Trophoblast cell (in vitro differentiated cells and primary cell): ENCODE data around the gene IGF2R.
"Not testable (repeated sequence)": the region's sequence is repeated elsewhere in the genome, so short reads cannot be mapped to it uniquely, and the experiment has no call there.

Experiments used
- DNase-seq, 2 donors: peaks; one replicate each; pipeline ENCODE4 v3.0.0-alpha.2; 2016
- H2AFZ ChIP-seq: 2 replicates; pipeline ENCODE4 v1.6.1; 2013; ENCODE audit warnings: low read length, moderate library complexity, mild to moderate bottlenecking; ENCODE audit not compliant: insufficient read depth, poor library complexity
- H2AK5ac ChIP-seq: 2 replicates; pipeline ENCODE4 v1.6.1; 2013; ENCODE audit warnings: mild to moderate bottlenecking, low read length
- H2BK120ac ChIP-seq: 2 replicates; pipeline ENCODE4 v1.6.1; 2013; ENCODE audit warnings: low read length, mild to moderate bottlenecking, moderate library complexity; ENCODE audit not compliant: insufficient read depth, poor library complexity
- H2BK12ac ChIP-seq: 2 replicates; pipeline ENCODE4 v1.6.1; 2013; ENCODE audit warnings: mild to moderate bottlenecking, low read length, moderate library complexity
- H2BK5ac ChIP-seq: 2 replicates; pipeline ENCODE4 v1.6.1; 2013; ENCODE audit warnings: low read length, low read depth, moderate library complexity, mild to moderate bottlenecking; ENCODE audit not compliant: poor library complexity
- H3K14ac ChIP-seq: 2 replicates; pipeline ENCODE4 v1.6.1; 2013; ENCODE audit warnings: mild to moderate bottlenecking, low read length
- H3K18ac ChIP-seq: 2 replicates; pipeline ENCODE4 v1.6.1; 2013; ENCODE audit warnings: mild to moderate bottlenecking, low read length
- H3K23ac ChIP-seq: 2 replicates; pipeline ENCODE4 v1.6.1; 2013; ENCODE audit warnings: low read length
- H3K27ac ChIP-seq: 2 replicates; pipeline ENCODE4 v1.5.1; 2013; ENCODE audit warnings: low read depth, mild to moderate bottlenecking, inconsistent platforms, low read length, moderate library complexity
- H3K27me3 ChIP-seq: 2 replicates; pipeline ENCODE4 v1.6.1; 2013; ENCODE audit warnings: inconsistent platforms, mild to moderate bottlenecking, low read length, moderate library complexity; ENCODE audit not compliant: insufficient read depth
- H3K36me3 ChIP-seq, 2 experiments: 1 replicate in 1 of 2; 2 replicates in 1 of 2; pipeline ENCODE4 v1.6.1; 2013; ENCODE audit warnings: low read length in 2 of 2, mild to moderate bottlenecking in 2 of 2, moderate library complexity in 1 of 2; ENCODE audit not compliant: insufficient read depth in 2 of 2, control insufficient read depth in 1 of 2
- H3K4ac ChIP-seq: 2 replicates; pipeline ENCODE4 v1.6.1; 2013; ENCODE audit warnings: low read depth, mild to moderate bottlenecking, low read length, moderate library complexity
- H3K4me1 ChIP-seq, 2 experiments: 1 replicate in 1 of 2; 2 replicates in 1 of 2; pipeline ENCODE4 v1.6.1; 2013; ENCODE audit warnings: low read length in 2 of 2, mild to moderate bottlenecking in 2 of 2, moderate library complexity in 1 of 2; ENCODE audit not compliant: insufficient read depth in 2 of 2, control insufficient read depth in 1 of 2
- H3K4me2 ChIP-seq: 2 replicates; pipeline ENCODE4 v1.6.1; 2013; ENCODE audit warnings: inconsistent platforms, mild to moderate bottlenecking, low read length, moderate library complexity
- H3K4me3 ChIP-seq: 2 replicates; pipeline ENCODE4 v1.5.1; 2013; ENCODE audit warnings: mild to moderate bottlenecking, low read depth, low read length, inconsistent platforms
- H3K79me1 ChIP-seq: one replicate; pipeline ENCODE4 v1.6.1; 2013; ENCODE audit warnings: low read length
- H3K79me2 ChIP-seq: 2 replicates; pipeline ENCODE4 v1.6.1; 2013; ENCODE audit warnings: low read length, mild to moderate bottlenecking; ENCODE audit not compliant: control insufficient read depth, insufficient read depth, poor library complexity
- H3K9ac ChIP-seq: 2 replicates; pipeline ENCODE4 v1.6.1; 2013; ENCODE audit warnings: mild to moderate bottlenecking, low read length
- H3K9me3 ChIP-seq: 2 replicates; pipeline ENCODE4 v1.6.1; 2013; ENCODE audit warnings: low read depth, mild to moderate bottlenecking, control low read depth, inconsistent platforms, low read length; ENCODE audit not compliant: insufficient read depth
- H4K12ac ChIP-seq: 2 replicates; pipeline ENCODE4 v1.6.1; 2013; ENCODE audit warnings: low read depth, mild to moderate bottlenecking, low read length, moderate library complexity
- H4K8ac ChIP-seq: 2 replicates; pipeline ENCODE4 v1.6.1; 2013; ENCODE audit warnings: low read depth, mild to moderate bottlenecking, low read length, moderate library complexity
- H4K91ac ChIP-seq: one replicate; pipeline ENCODE4 v1.6.1; 2013; ENCODE audit warnings: low read depth, mild to moderate bottlenecking, low read length, moderate library complexity
- WGBS: extraction: QIAGEN DNeasy Blood & Tissue Kit; methylation state at CpG from one replicate; pipeline ENCODE4 v1.1.7; 2013; ENCODE audit warnings: missing lambda C conversion rate; ENCODE audit not compliant: insufficient read length, insufficient coverage; ENCODE audit errors: extremely low coverage; 5-methylcytosine and 5-hydroxymethylcytosine counted together

The IGF2R gene

GRCh38 chr6:160132297-160132637, 163.4 kb downstream of the IGF2R start:
- H3K9me3 ChIP-seq, result no peaks in the 10 kb centered on the region
- H4K91ac ChIP-seq, result no peak overlapping the region
- no peak overlapping the region for H3K4me3 ChIP-seq
- H3K9ac ChIP-seq, result no peak overlapping the region
- no peak overlapping the region for H3K4ac ChIP-seq
- no peak overlapping the region for H2AFZ ChIP-seq
- H3K36me3 ChIP-seq, result no peaks in the 10 kb centered on the region
- no peaks in the 10 kb centered on the region for H3K79me1 ChIP-seq
- no peak overlapping the region for H2BK5ac ChIP-seq
- no peak overlapping the region for H4K8ac ChIP-seq
- H3K4me2 ChIP-seq, result no peak overlapping the region
- H3K23ac ChIP-seq, result no peak overlapping the region
- H4K12ac ChIP-seq, result no peak overlapping the region
- no peak overlapping the region for H2BK120ac ChIP-seq
- no peak overlapping the region for H3K27ac ChIP-seq
- H2AK5ac ChIP-seq, result no peak overlapping the region
- WGBS, result no CpG with 5 or more reads among the region's 4 CpGs
- no peak overlapping the region for H3K14ac ChIP-seq
- H3K79me2 ChIP-seq, result no peaks in the 10 kb centered on the region
- no peak overlapping the region for H3K18ac ChIP-seq
- no peak for DNase-seq
- no peaks in the 10 kb centered on the region for H3K27me3 ChIP-seq
- no peak overlapping the region for H2BK12ac ChIP-seq
- H3K4me1 ChIP-seq, result no peaks in the 10 kb centered on the region

DNA sequence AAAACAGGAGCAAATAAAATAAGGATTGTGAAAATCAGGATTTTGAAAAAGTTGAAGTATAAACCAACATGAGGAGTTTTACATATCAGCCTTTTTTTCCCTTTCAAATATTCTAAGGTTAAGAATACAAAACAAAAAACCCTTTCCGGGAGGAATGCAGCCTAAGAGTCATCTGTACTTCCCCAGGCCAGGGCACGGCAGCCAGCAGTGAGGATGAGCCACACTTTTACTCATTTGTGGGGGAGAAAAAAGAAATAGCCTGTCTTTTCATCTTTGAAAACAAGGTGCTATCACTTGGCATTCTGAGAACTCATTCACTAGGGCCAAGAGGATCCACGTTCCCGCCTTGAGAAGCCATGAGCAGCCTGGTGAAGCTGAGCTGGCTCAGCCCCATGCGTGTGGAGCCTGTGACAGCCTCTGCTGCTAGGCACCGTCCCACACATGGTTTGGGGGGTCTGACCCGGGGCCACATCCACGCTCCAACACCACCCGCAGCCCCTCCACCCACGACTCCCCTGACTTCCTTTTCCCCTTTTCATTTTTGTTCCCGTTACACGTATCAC, 164.0 kb downstream of the IGF2R start:
- Histone ChIP-seq H2BK120ac (no peak overlapping the region), H3K27ac (no peak overlapping the region), H3K27me3 (no peaks in the 10 kb centered on the region), H3K4me3 (no peak overlapping the region), H4K8ac (no peak overlapping the region), H3K14ac (no peak overlapping the region), H3K18ac (no peak overlapping the region), H2AK5ac (no peak overlapping the region), H3K79me1 (no peaks in the 10 kb centered on the region), H2AFZ (no peak overlapping the region), H3K4ac (no peak overlapping the region), H4K91ac (no peak overlapping the region), H3K36me3 (no peaks in the 10 kb centered on the region), H3K79me2 (no peaks in the 10 kb centered on the region), H3K4me2 (no peak overlapping the region), H3K9ac (no peak overlapping the region), H2BK5ac (no peak overlapping the region), H3K4me1 (no peaks in the 10 kb centered on the region), H3K23ac (no peak overlapping the region), H4K12ac (no peak overlapping the region), H3K9me3 (no peaks in the 10 kb centered on the region), H2BK12ac (no peak overlapping the region)
- no peak for DNase-seq
- no CpG with 5 or more reads among the region's 12 CpGs for WGBS

DNA sequence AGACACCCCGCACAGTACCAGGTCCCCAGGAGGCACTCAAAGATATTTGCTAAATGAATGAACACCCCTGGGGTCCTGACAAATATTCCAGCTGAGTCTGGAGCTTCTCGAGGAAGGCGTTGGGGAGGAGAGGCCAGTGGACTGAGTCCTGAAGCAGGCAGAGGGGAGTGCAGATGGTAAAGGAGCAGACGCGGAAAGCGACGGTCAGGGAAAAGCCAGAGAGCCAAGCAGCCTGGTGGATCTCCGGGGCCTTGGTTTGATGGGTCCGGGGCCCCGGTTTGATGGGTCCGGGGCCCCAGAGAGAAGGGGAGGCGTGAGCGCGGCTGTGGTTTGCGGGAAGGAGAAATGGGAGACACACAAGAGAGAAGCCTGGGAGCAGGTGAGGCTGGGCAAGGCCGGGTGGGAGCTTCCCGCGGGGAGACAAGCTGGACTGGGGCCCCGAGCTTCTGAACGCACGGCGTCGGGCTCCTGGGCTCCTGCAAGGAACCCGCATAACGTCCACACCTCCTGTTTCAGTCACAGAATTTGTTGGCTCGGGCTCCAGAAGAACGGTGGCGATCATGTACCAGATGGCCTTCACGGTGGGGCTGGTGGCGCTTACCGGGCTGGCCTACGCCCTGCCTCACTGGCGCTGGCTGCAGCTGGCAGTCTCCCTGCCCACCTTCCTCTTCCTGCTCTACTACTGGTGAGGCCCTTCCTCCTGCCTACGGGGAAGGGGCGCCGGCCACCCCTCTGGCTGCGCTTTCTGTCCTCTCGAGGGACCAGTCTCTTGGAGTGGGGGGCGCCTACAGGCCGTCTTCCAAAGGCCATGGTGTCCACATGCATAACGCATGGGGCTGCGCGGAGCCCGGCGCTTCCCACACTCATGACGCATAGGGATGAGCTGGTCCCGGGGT, 164.8 kb downstream of the IGF2R start:
- no peak overlapping the region for H2BK5ac ChIP-seq
- WGBS, result no CpG with 5 or more reads among the region's 47 CpGs
- no peak overlapping the region for H4K91ac ChIP-seq
- H3K79me2 ChIP-seq, result no peaks in the 10 kb centered on the region
- no peak overlapping the region for H3K4ac ChIP-seq
- no peak overlapping the region for H3K18ac ChIP-seq
- H4K12ac ChIP-seq, result no peak overlapping the region
- H3K27me3 ChIP-seq, result no peaks in the 10 kb centered on the region
- peaks cover under 1% of the 10 kb centered on the region in 2 experiments for H3K4me1 ChIP-seq
- H3K79me1 ChIP-seq, result no peaks in the 10 kb centered on the region
- no peaks in the 10 kb centered on the region for H3K36me3 ChIP-seq
- H3K9ac ChIP-seq, result no peak overlapping the region
- no peak overlapping the region for H3K4me2 ChIP-seq
- H3K4me3 ChIP-seq, result no peak overlapping the region
- no peak overlapping the region for H3K23ac ChIP-seq
- DNase-seq, result no peak
- H2BK120ac ChIP-seq, result no peak overlapping the region
- no peak overlapping the region for H3K27ac ChIP-seq
- no peaks in the 10 kb centered on the region for H3K9me3 ChIP-seq
- no peak overlapping the region for H2AK5ac ChIP-seq
- H2AFZ ChIP-seq, result no peak overlapping the region
- no peak overlapping the region for H2BK12ac ChIP-seq
- no peak overlapping the region for H3K14ac ChIP-seq
- H4K8ac ChIP-seq, result no peak overlapping the region

DNA sequence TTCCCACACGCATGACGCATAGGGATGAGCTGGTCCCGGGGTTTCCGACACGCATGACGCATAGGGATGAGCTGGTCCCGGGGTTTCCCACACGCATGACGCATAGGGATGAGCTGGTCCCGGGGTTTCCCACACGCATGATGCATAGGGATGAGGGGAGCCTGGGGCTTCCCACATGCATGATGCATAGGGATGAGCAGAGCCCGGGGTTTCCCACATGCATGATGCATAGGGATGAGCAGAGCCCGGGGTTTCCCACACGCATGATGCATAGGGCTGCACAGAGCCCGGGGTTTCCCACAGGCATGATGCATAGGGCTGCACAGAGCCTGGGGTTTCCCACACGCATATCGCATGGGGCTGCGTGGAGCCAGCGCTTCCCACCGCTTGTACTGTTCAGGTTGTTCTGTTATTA, 165.5 kb downstream of the IGF2R start:
- H3K14ac ChIP-seq, H4K12ac ChIP-seq, H2BK5ac ChIP-seq, H3K27ac ChIP-seq, H3K9me3 ChIP-seq, H3K79me1 ChIP-seq, H3K4me2 ChIP-seq, H2AFZ ChIP-seq, H3K9ac ChIP-seq, H3K4ac ChIP-seq, H3K4me3 ChIP-seq, H4K91ac ChIP-seq, H4K8ac ChIP-seq, H2BK12ac ChIP-seq, H3K23ac ChIP-seq, H2AK5ac ChIP-seq, H3K79me2 ChIP-seq, H2BK120ac ChIP-seq, H3K4me1 ChIP-seq, H3K36me3 ChIP-seq, H3K18ac ChIP-seq, H3K27me3 ChIP-seq: not testable (repeated sequence)
- WGBS, result no CpG with 5 or more reads among the region's 20 CpGs
- DNase-seq, result peak; percentile 15 to 29
